Thyroid gland (tissue), 4 donors: ENCODE measurements around the gene RANBP9. TPM values are rescaled to one million over a fixed set of nuclear protein-coding genes. Genes with fewer than 3 reads are reported as not detected.

Experiments used
- DNase-seq, 2 donors: peaks; one replicate each; pipeline ENCODE4 v3.0.0-alpha.2; 2019
- H3K27ac ChIP-seq, 3 donors: fragments of 200-600 bp; sonication (generic); 1 replicate in 2 of 3; 2 replicates in 1 of 3; pipeline ENCODE4 v1.5.1; 2016 to 2019; ENCODE audit warnings: mild to moderate bottlenecking in 1 of 3, moderate library complexity in 1 of 3
- H3K27me3 ChIP-seq: fragments of 200-600 bp; sonication (generic); one replicate; pipeline ENCODE4 v1.5.1; 2019
- H3K36me3 ChIP-seq, 2 donors: fragments of 200-600 bp; sonication (generic); one replicate each; pipeline ENCODE4 v1.5.1; 2016 to 2019
- H3K4me1 ChIP-seq, 2 donors: fragments of 200-600 bp; sonication (generic); one replicate each; pipeline ENCODE4 v1.5.1; 2017 to 2019
- H3K4me3 ChIP-seq, 3 donors: fragments of 200-600 bp; sonication (generic); replicated peaks in 1 of 3; 1 replicate in 2 of 3; 2 replicates in 1 of 3; pipeline ENCODE4 v1.5.1; 2016; ENCODE audit warnings: mild to moderate bottlenecking in 1 of 3
- H3K9me3 ChIP-seq: fragments of 200-600 bp; sonication (generic); one replicate; pipeline ENCODE4 v1.5.1; 2017
- CTCF ChIP-seq, 6 experiments: fragments of 200-600 bp in 3 of 6; fragments of 450-650 bp in 3 of 6; sonication (generic) in 3 of 6; IDR thresholded peaks; one replicate each; pipeline ENCODE4 v1.5.1; 2016 to 2019; ENCODE audit warnings: antibody characterized with exemption in 6 of 6, mild to moderate bottlenecking in 2 of 6, inconsistent platforms in 1 of 6, moderate library complexity in 1 of 6
- POLR2A ChIP-seq, 2 donors: fragments of 450-650 bp; IDR thresholded peaks; one replicate each; pipeline ENCODE4 v1.6.1; 2017; ENCODE audit warnings: antibody characterized with exemption in 2 of 2, mild to moderate bottlenecking in 2 of 2, moderate library complexity in 1 of 2
- WGBS, 2 donors: methylation state at CpG; one replicate each; pipeline ENCODE4 v1.1.5; 2017; 5-methylcytosine and 5-hydroxymethylcytosine counted together
- intact Hi-C: fragments of 100-400 bp; cut with DNase I; formaldehyde crosslinking; loops from one replicate; pipeline ENCODE4 v1.15.1; 2023
- total RNA-seq, 4 donors: library from RNA; depleted of rRNA; stranded (reverse); fragments of >200 nt; gene quantifications; one replicate each; pipeline ENCODE4 v1.2.3, GENCODE V29; 2016

RANBP9 gene
- total RNA-seq, 4 donors from 2014 or later = 26.8 to 42.6 (median 32.4) TPM

GRCh38 chr6:13671548-13672127 lies 40.0 kb downstream of the RANBP9 start:
- intact Hi-C loops = no loop called here
- H3K27ac ChIP-seq = no peak overlapping the region
- H3K4me3 ChIP-seq = no peak overlapping the region
- no peaks in the 10 kb centered on the region for H3K9me3 ChIP-seq
- 92% methylated on average over 1 of the region's 1 CpG for WGBS, 2 donors
- H3K27me3 ChIP-seq = no peaks in the 10 kb centered on the region
- no peaks in the 10 kb centered on the region for H3K36me3 ChIP-seq
- no peak for DNase-seq
- TF ChIP-seq POLR2A (IDR thresholded peaks at IDR 0.05) (no peak), CTCF (IDR thresholded peaks at IDR 0.05) (no peak)
- peaks cover 0 to 14% of the 10 kb centered on the region in 2 donors for H3K4me1 ChIP-seq

- Histone ChIP-seq H3K27ac (no peak overlapping the region), H3K36me3 (no peaks in the 10 kb centered on the region), H3K4me3 (no peak overlapping the region), H3K27me3 (no peaks in the 10 kb centered on the region), H3K9me3 (no peaks in the 10 kb centered on the region), H3K4me1 (peaks cover 0 to 14% of the 10 kb centered on the region in 2 donors)
- intact Hi-C loops = no loop called here
- TF ChIP-seq POLR2A (IDR thresholded peaks at IDR 0.05) = no peak
- TF ChIP-seq CTCF (IDR thresholded peaks at IDR 0.05) = no peak
- no peak for DNase-seq
- 92 to 94% methylated on average over 5 of the region's 5 CpGs for WGBS, 2 donors
Observed at GRCh38 chr6:13669476-13669875, 42.2 kb downstream of the RANBP9 start.

- no peak overlapping the region for H3K4me3 ChIP-seq
- DNase-seq = no peak
- 81 to 90% methylated on average over 2 of the region's 2 CpGs for WGBS, 2 donors
- TF ChIP-seq POLR2A (IDR thresholded peaks at IDR 0.05) = no peak
- no peak for TF ChIP-seq CTCF (IDR thresholded peaks at IDR 0.05)
- no peaks in the 10 kb centered on the region for H3K9me3 ChIP-seq
- H3K27ac ChIP-seq = no peak overlapping the region
- no peaks in the 10 kb centered on the region for H3K36me3 ChIP-seq
- intact Hi-C loops = no loop called here
- H3K27me3 ChIP-seq = no peaks in the 10 kb centered on the region
- H3K4me1 ChIP-seq = peaks cover 0 to 20% of the 10 kb centered on the region in 2 donors
Observed at GRCh38 chr6:13668291-13668928, 43.2 kb downstream of the RANBP9 start.

- Histone ChIP-seq H3K9me3 (no peaks in the 10 kb centered on the region), H3K4me3 (no peak overlapping the region), H3K27me3 (no peaks in the 10 kb centered on the region), H3K4me1 (peaks cover 0 to 26% of the 10 kb centered on the region in 2 donors), H3K36me3 (no peaks in the 10 kb centered on the region), H3K27ac (no peak overlapping the region)
- 94 to 98% methylated on average over 2 of the region's 2 CpGs for WGBS, 2 donors
- no peak for DNase-seq
- intact Hi-C loops = no loop called here
- no peak for TF ChIP-seq CTCF (IDR thresholded peaks at IDR 0.05)
- no peak for TF ChIP-seq POLR2A (IDR thresholded peaks at IDR 0.05)
Observed at GRCh38 chr6:13667655-13668054, 44.0 kb downstream of the RANBP9 start.
